T-helper 2 cell (primary cell): ENCODE measurements around the gene LRRC4C.

Experiments
- DNase-seq, 5 experiments: peaks; one replicate each; pipeline versions ENCODE4 v3.0.0 to v3.0.0-alpha.2; 2012 to 2022

Gene LRRC4C

GRCh38 chr11:41246399-41246745 is 213.1 kb downstream of the LRRC4C start:
- DNase-seq = no peak

- no peak for DNase-seq
Observed at GRCh38 chr11:41245704-41246398, 213.6 kb downstream of the LRRC4C start.

DNA sequence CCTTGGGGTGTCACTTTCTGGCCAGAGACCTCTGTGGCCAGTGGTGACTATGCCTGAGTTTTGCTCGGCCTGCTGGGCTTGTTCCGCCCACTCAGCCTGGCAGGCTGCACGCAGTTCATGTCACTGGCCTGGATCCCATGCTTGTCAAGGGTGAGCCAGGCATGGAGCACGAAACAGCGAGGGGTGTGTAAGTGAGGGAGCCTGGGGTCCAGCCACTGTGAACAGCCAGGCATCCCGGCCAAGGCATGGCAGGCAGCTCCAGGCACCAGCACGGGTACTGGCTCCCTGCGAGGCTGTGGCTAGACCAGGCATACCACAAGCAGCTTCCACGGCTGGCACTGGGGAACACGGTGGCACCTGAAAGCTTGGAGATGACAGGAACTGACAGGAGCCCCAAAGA is 214.3 kb downstream of the LRRC4C start:
- no peak for DNase-seq

- DNase-seq = no peak
Observed at GRCh38 chr11:41237382-41237781, 222.1 kb downstream of the LRRC4C start.

DNA sequence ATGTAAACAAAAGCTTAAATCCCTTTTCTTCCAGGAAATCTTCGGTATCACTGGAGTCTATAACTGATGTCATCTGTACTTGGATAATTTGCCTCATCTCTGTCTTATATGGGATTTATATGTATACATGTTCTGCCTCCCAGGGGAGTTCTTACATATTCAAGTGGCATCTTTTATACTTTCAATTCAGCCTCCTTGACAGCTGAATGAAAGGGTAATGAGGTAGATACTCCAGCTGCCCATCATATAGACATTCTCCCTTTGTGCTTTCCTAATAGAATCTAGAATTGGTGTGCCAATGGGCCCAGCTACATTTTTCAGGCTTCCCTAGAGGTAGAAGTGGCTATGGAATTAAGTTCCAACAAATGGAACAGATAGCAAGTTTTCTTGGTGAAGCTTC is 223.8 kb downstream of the LRRC4C start:
- DNase-seq = no peak

GRCh38 chr11:41225856-41226633 is 233.4 kb downstream of the LRRC4C start:
- no peak for DNase-seq

- DNase-seq = no peak
Observed at GRCh38 chr11:41222236-41222635, 237.2 kb downstream of the LRRC4C start.

GRCh38 chr11:41206388-41206787 is 253.1 kb downstream of the LRRC4C start:
- no peak for DNase-seq

GRCh38 chr11:41201156-41201555 is 258.3 kb downstream of the LRRC4C start:
- DNase-seq = peak in 1 of 5 experiments; percentile 1

DNA sequence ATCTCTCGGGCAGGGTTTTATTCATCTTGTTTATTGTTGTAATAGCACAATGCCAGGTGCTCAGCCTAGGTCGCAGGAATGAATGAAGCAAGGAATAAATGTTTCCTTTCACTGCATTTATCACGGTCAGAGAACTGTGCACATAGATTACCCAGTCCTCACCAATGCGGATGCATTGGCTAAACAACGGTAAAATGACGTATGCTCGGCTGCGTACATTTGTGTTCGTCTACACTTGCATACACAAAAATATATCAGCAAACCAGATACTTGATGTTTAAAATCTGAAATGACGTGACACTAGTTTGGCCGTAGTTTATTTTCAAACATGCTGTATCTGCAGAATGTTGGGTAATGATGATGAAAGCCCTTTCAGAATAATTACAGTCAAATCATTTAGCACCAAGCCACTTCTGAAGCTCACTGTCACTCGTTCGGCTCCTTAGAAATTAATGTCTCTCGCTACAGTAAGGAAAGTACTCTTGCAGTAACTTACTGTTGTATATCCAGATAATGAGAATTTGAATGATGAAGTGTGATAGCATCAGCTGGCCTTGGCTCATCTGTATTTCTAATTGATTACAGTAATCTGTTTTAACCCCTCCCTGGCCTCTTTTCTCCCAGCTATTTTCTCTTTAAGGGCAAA is 268.9 kb downstream of the LRRC4C start:
- no peak for DNase-seq

DNA sequence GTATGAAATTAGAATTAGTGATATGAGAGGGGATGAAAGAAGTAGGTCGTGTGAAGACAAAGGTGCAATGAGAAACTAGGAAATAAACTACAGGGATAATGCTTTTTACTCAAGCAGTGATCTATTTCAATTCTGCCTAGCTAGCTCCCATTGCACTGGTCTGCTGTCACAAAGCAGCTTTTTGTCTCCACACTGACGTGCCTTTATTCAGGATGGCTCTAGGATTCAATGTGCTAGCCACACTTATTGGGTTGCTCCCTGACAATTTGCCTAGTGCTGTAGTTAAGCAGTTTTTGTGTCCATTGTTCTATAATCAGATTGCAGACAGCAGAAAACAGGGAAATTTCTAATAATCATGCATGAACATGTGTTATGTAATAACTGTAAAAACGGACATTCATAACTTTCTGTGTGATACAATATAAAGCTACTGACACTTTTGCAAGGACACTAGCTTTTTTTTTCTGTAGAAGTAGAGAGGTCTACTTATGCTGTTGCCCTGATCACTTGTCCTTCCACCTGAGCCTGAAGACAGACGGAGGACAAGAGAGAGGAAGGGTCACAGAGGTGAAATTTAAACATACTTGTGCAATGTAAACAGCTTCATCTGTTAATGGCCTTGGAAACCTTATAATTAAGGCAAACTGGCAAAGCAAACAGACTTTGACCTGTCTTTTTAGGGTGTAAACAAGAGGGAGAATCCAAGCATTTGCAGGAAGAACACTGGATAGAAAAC is 269.6 kb downstream of the LRRC4C start:
- no peak for DNase-seq

DNA sequence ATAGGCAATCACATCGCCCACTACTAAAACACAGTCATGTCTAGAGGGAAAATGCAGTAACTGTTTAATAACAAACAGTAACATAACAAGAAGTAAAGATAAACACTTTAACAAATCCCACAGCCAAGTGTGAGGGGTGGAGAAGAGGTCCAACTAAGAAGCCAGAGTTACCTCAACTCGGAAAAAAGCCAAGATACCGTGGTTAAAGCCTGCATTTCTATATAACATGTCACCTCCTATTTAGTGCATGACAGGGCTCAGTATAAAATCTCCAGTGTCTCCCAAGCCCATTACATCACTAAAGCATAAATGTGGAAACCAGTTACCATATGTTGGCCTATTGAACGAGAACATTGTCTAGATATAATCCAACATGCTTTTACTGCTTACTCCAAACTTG is 281.7 kb downstream of the LRRC4C start:
- DNase-seq = no peak

DNA sequence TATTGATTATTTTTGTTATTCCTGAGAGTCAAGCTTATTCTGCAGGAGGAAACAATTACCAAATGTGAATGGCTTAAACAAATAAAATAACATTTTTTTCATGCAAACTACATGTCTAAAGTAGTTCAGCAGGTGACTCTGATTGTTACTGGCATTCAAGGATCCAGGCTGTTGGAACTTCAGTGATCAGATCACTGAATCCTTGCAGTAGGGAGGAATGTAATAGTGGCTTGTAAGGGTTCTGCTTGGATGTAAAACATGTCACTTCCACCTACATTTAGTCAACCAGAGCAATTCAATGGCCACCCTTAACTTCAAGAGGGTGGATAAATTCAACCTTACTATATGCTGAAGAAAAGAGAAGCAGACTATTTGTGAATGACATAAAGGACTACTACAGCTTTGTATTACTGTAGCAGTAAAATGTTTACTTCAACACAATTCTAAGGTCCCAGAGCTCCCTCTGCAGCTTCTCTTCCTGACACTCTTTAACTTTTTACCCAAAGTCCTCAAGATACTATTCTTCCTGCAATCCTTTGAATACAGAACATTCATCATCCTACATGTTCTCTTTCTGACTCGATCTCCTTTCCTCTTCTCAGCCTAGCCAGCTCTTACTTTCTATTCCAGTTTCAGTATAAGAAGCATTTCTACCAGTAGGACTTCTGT is 284.0 kb downstream of the LRRC4C start:
- DNase-seq = no peak

DNA sequence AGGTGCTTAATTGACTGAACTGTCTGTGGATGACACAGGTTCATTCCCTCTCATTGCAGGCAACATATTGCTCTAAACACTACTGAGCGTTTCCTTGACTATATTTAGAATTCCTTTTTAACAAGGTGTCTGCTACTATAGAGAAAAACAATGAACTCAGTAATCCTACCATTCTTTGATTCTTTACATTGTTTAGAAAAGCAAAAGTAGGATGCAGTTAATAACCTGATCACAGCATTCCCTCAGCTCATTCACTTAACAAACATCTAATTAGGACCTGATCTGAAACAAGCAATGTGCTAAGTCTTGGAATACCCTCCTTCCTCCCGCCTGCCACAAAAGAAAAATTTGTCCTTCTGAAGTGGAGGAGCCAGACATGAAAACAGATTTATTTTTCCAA is 313.1 kb downstream of the LRRC4C start:
- no peak for DNase-seq

DNA sequence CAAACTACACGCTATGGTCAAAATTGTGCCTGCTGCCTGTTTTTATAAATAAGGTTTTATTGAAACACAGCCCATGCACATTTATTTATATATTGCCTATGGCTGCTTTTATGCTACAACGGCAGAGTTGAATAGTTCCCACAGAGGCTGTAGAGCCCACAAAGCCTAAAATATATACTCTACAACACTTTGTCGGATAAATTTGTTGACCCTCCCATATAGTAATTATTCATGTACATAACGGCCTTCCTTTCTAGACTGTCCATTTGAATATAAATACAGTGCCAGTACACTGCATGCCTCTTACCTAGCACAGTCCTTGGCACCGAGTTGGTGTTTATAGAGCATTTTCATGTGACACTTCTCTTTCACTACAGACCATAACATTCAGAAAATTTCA is 314.0 kb downstream of the LRRC4C start:
- no peak for DNase-seq

- no peak for DNase-seq
Observed at GRCh38 chr11:41134971-41135370, 324.5 kb downstream of the LRRC4C start.

GRCh38 chr11:41133023-41133422 is 326.4 kb downstream of the LRRC4C start:
- no peak for DNase-seq

- DNase-seq = no peak
Observed at GRCh38 chr11:41121600-41121999, 337.9 kb downstream of the LRRC4C start.

DNA sequence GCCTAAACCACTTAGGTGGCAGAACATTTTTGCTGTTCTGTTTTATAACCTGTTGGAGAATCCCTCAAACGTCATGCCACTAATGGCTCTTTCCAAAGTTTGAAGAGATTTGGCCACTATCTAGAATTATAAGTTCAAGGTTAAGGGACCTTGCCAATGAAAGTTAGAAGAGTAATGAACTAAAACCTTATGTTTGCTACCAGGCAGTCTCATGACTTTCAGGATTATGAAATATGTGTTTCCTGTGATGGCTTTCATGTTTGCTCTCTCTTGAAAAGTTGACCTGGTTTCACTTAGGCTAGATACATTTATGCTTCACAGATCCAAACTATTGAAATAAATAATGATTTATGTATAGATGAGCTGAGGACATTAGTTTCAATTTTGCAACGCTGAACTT is 340.0 kb downstream of the LRRC4C start:
- DNase-seq = no peak

DNA sequence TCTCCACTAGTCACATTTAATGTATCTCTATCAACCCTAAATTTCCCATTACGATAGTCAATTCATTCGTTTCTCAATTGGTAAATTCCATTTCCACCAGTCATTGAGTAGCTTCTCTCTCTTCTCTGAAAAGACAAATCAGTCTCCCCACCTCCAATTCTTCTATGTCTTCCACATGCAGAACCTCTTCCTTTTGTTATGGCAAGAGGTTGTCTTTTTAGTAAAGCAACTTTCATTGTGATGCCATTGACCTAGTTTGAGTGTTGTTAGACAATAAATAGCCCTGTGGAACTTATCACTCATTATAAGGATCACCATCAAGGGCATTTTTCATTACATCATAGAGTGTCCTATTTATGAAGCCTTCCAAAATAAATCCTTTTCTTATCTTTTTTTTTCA is 340.9 kb downstream of the LRRC4C start:
- no peak for DNase-seq

DNA sequence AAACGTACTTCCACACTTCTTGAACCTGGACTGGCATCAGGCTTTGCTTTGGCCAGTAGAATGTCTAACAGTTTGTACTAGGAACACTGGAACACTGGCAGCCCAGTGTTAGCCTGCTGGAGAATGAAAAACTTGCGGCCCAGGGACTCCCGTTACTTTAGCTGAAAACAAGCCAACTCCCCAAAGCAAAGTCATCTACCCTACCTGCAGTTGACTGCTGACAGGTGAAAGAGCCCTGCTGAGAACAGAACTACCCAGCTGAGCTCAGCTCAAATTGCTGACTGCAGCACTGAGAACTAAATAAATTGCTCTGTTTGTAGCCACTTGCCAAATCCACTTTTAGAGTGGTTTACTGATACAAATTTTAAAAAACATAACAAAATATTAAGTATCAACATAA is 342.5 kb downstream of the LRRC4C start:
- no peak for DNase-seq

- DNase-seq = no peak
Observed at GRCh38 chr11:41115066-41115465, 344.4 kb downstream of the LRRC4C start.

DNA sequence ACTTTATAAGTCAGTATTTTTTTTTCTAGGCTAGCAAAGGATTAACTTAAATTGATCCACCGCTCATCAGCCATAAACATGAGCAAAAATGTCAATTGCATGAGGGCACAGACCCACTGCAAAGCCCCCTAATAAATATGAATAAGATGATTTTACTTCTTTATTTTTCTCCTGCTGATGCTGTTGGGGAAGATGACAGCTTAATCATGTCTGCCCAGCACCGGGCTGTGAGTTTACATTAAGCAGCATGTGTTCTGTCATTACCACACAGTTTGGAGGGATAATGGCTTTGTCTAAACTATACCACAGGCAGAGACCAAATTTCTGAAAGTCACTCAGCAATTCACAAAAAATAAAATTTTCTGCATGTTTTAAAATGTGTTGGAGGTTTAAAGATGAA is 346.3 kb downstream of the LRRC4C start:
- DNase-seq = no peak
